Psoas muscle (tissue), 8 donors: ENCODE results near the gene PLCG2. TPM values are rescaled to one million over a fixed set of nuclear protein-coding genes. Genes with fewer than 3 reads are reported as not detected.

Experiments used
- ATAC-seq, 4 donors: fragments of 200-7000 bp; cut with Tn5 transposase; one replicate each; pipeline ENCODE4 v1.9.1; 2020; ENCODE audit warnings: moderate library complexity in 3 of 4, mild to moderate bottlenecking in 2 of 4
- DNase-seq, 2 donors: peaks; one replicate each; pipeline ENCODE4 v3.0.0-alpha.2; 2020
- H3K27ac ChIP-seq: fragments of 200-600 bp; one replicate; pipeline ENCODE4 v1.8.0; 2022
- H3K27me3 ChIP-seq, 3 donors: fragments of 200-600 bp in 1 of 3; one replicate each; pipeline versions ENCODE4 v1.6.1 to v1.8.0; 2013 to 2022; ENCODE audit warnings: low read length in 2 of 3, mild to moderate bottlenecking in 2 of 3, moderate library complexity in 1 of 3; ENCODE audit not compliant: insufficient read depth in 3 of 3
- H3K36me3 ChIP-seq, 2 donors: fragments of 200-600 bp in 1 of 2; one replicate each; pipeline versions ENCODE4 v1.6.1 to v1.8.0; 2013 to 2022; ENCODE audit warnings: low read depth in 1 of 2, mild to moderate bottlenecking in 1 of 2, moderate library complexity in 1 of 2; ENCODE audit not compliant: insufficient read depth in 1 of 2
- H3K4me1 ChIP-seq: fragments of 200-600 bp; one replicate; pipeline ENCODE4 v1.8.0; 2022
- H3K4me3 ChIP-seq: fragments of 200-600 bp; one replicate; pipeline ENCODE4 v1.8.0; 2022; ENCODE audit warnings: mild to moderate bottlenecking
- H3K9me3 ChIP-seq: fragments of 200-600 bp; one replicate; pipeline ENCODE4 v1.8.0; 2022
- CTCF ChIP-seq: fragments of 200-600 bp; IDR thresholded peaks from one replicate; pipeline ENCODE4 v1.8.0; 2022; ENCODE audit warnings: antibody characterized with exemption
- WGBS, 3 donors: extraction: QIAGEN DNeasy Blood & Tissue Kit; methylation state at CpG; one replicate each; pipeline versions ENCODE4 v1.1.6 to v1.1.7; 2013; 5-methylcytosine and 5-hydroxymethylcytosine counted together
- intact Hi-C, 2 donors: fragments of 100-400 bp; cut with DNase I; formaldehyde crosslinking; loops; one replicate each; pipeline versions ENCODE4 v1.11.0 to v1.14.2; 2022
- polyA plus RNA-seq, 3 donors: library from polyadenylated mRNA; stranded (reverse); fragments of 200-250 nt; gene quantifications; one replicate each; pipeline ENCODE4 v1.2.3, GENCODE V29; 2013
- total RNA-seq, 4 donors: library from RNA; stranded (reverse); fragmentation: NEBNext Ultra II Directional in 2 of 4; extraction: Animal tissue kit (Norgen Biotek cat#: 25700) in 2 of 4; gene quantifications; one replicate each; pipeline versions ENCODE4 v1.2.1 to v1.2.4, GENCODE V29; 2021 to 2023
- donor health status: healthy with polysubstance abuse.
- donor health status: DM: no; HTN: no; CAD: no; lungs with moderate emphysema.
- donor health status: Bipolar disorder and iron deficiency.
- donor health status: healthy.
- donor health status: DM: yes; HTN: yes; CAD: no.
- donor health status: DM: no; HTN: no; CAD: no.
- donor health status: DM: no; HTN: no; CAD: no.
- donor health status: DM: yes; HTN: yes; CAD: no.

PLCG2 gene
- total and polyA plus RNA-seq, 7 donors: 0.96 to 4.8 (median 2.5) TPM

GRCh38 chr16:82010649-82011048 is 231.6 kb downstream of the PLCG2 start:
- Histone ChIP-seq H3K27ac (no peak overlapping the region), H3K27me3 (peaks cover 0 to 4% (median 2%) of the 10 kb centered on the region in 3 donors), H3K4me1 (no peaks in the 10 kb centered on the region), H3K9me3 (peaks cover 9% of the 10 kb centered on the region), H3K4me3 (no peak overlapping the region), H3K36me3 (no peaks in the 10 kb centered on the region)
- no peak for TF ChIP-seq CTCF
- DNase-seq: no peak
- 80 to 84% (median 82%) methylated on average over 8 of the region's 8 CpGs for WGBS, 3 donors
- no peak for ATAC-seq
- intact Hi-C loops: no loop called here

- H3K4me1 ChIP-seq: no peaks in the 10 kb centered on the region
- no peak within 1 kb of the TSS for H3K4me3 ChIP-seq
- 5 to 11% (median 9%) methylated on average over 27 to 32 of the region's 32 CpGs for WGBS, 3 donors
- intact Hi-C loops: no loop called here
- H3K27ac ChIP-seq: no peak within 1 kb of the TSS
- ATAC-seq (no peak), DNase-seq (no peak)
- TF ChIP-seq CTCF: no peak
- H3K36me3 ChIP-seq: no peaks in the 10 kb centered on the region
- peaks cover 0 to 4% (median 2%) of the 10 kb centered on the region in 3 donors for H3K27me3 ChIP-seq
- H3K9me3 ChIP-seq: peaks cover 9% of the 10 kb centered on the region
These were observed 232.1 kb downstream of the PLCG2 start, which contains the start of gene SDR42E1 for GRCh38 chr16:82011199-82011641. Gene SDR42E1, minus strand, starts transcription at chr16:82011470. Its CDS starts 10,612 bp downstream, at chr16:82000858.

Other genes with a start within 250 kb of the PLCG2 start
- under 1 TPM in 2 of 4 donors, not detected in 2; 0.02 to 0.04 TPM for gene SDR42E1, start 232.2 kb downstream of the PLCG2 start, total RNA-seq
- under 1 TPM in 2 of 3 donors, not detected in 1; 0.01 to 0.03 TPM for gene SDR42E1, start 232.2 kb downstream of the PLCG2 start, polyA plus RNA-seq